ENCODE measurements around the gene IMMP2L. TPM values are rescaled to one million over a fixed set of nuclear protein-coding genes. Genes with fewer than 3 reads are reported as not detected.

IMMP2L gene
- total RNA-seq, 4 donors from 2014 or later = 2.6 to 69.1 (median 34.7) TPM

- Histone ChIP-seq H3K4me3 (no peak overlapping the region), H3K36me3 (no peaks in the 10 kb centered on the region), H3K27ac (no peak overlapping the region), H3K27me3 (no peaks in the 10 kb centered on the region), H3K9me3 (no peaks in the 10 kb centered on the region), H3K4me1 (no peaks in the 10 kb centered on the region)
- TF ChIP-seq POLR2A (IDR thresholded peaks at IDR 0.05) = no peak
- no peak for TF ChIP-seq CTCF (IDR thresholded peaks at IDR 0.05)
- intact Hi-C loops (cut with DNase I; ENCODE audit: low total_unique reads) = no loop called here
- no peak for DNase-seq
Observed at GRCh38 chr7:110800984-110801383, 761.3 kb downstream of the IMMP2L start.

GRCh38 chr7:110797656-110798055 lies 764.6 kb downstream of the IMMP2L start:
- no peak for TF ChIP-seq POLR2A (IDR thresholded peaks at IDR 0.05)
- TF ChIP-seq CTCF (IDR thresholded peaks at IDR 0.05) = no peak
- intact Hi-C loops (cut with DNase I; ENCODE audit: low total_unique reads) = no loop called here
- Histone ChIP-seq H3K9me3 (no peaks in the 10 kb centered on the region), H3K36me3 (no peaks in the 10 kb centered on the region), H3K4me1 (no peaks in the 10 kb centered on the region), H3K4me3 (no peak overlapping the region), H3K27ac (no peak overlapping the region), H3K27me3 (no peaks in the 10 kb centered on the region)
- no peak for DNase-seq

GRCh38 chr7:110790992-110791391 lies 771.3 kb downstream of the IMMP2L start:
- DNase-seq = no peak
- no peak for TF ChIP-seq POLR2A (IDR thresholded peaks at IDR 0.05)
- no peak for TF ChIP-seq CTCF (IDR thresholded peaks at IDR 0.05)
- no peak overlapping the region for H3K27ac ChIP-seq
- H3K9me3 ChIP-seq = no peaks in the 10 kb centered on the region
- H3K4me1 ChIP-seq = no peaks in the 10 kb centered on the region
- no peaks in the 10 kb centered on the region for H3K36me3 ChIP-seq
- intact Hi-C loops (cut with DNase I; ENCODE audit: low total_unique reads) = no loop called here
- H3K27me3 ChIP-seq = no peaks in the 10 kb centered on the region
- no peak overlapping the region for H3K4me3 ChIP-seq

- H3K36me3 ChIP-seq = no peaks in the 10 kb centered on the region
- H3K4me3 ChIP-seq = no peak overlapping the region
- H3K27ac ChIP-seq = no peak overlapping the region
- no peak for TF ChIP-seq CTCF (IDR thresholded peaks at IDR 0.05)
- TF ChIP-seq POLR2A (IDR thresholded peaks at IDR 0.05) = no peak
- intact Hi-C loops (cut with DNase I; ENCODE audit: low total_unique reads) = no loop called here
- DNase-seq = no peak
- no peaks in the 10 kb centered on the region for H3K4me1 ChIP-seq
- no peaks in the 10 kb centered on the region for H3K27me3 ChIP-seq
- no peaks in the 10 kb centered on the region for H3K9me3 ChIP-seq
Observed at GRCh38 chr7:110786328-110786965, 775.8 kb downstream of the IMMP2L start.

GRCh38 chr7:110784749-110785148 lies 777.5 kb downstream of the IMMP2L start:
- H3K36me3 ChIP-seq = no peaks in the 10 kb centered on the region
- DNase-seq = no peak
- H3K27ac ChIP-seq = no peak overlapping the region
- no peaks in the 10 kb centered on the region for H3K4me1 ChIP-seq
- no peaks in the 10 kb centered on the region for H3K9me3 ChIP-seq
- intact Hi-C loops (cut with DNase I; ENCODE audit: low total_unique reads) = no loop called here
- H3K27me3 ChIP-seq = no peaks in the 10 kb centered on the region
- no peak overlapping the region for H3K4me3 ChIP-seq
- TF ChIP-seq POLR2A (IDR thresholded peaks at IDR 0.05) (no peak), CTCF (IDR thresholded peaks at IDR 0.05) (no peak)

All from uterus (tissue), 4 donors.